Suprapubic skin (tissue), 4 donors: ENCODE data around the gene IGF2BP3.

Experiments
- CTCF ChIP-seq, 2 donors: fragments of 200-600 bp in 1 of 2; fragments of 450-650 bp in 1 of 2; sonication (generic) in 1 of 2; IDR thresholded peaks; one replicate each; pipeline ENCODE4 v1.5.1; 2016 to 2019; ENCODE audit warnings: antibody characterized with exemption in 2 of 2, mild to moderate bottlenecking in 1 of 2, moderate library complexity in 1 of 2
- EP300 ChIP-seq: sonication (generic); formaldehyde crosslinking; IDR thresholded peaks from one replicate; pipeline ENCODE4 v1.6.1; 2017; ENCODE audit warnings: antibody characterized with exemption
- POLR2A ChIP-seq, 2 donors: fragments of 450-650 bp; IDR thresholded peaks; one replicate each; pipeline ENCODE4 v1.6.1; 2017; ENCODE audit warnings: antibody characterized with exemption in 2 of 2, mild to moderate bottlenecking in 2 of 2, moderate library complexity in 2 of 2
- POLR2AphosphoS5 ChIP-seq, 3 donors: sonication (generic); formaldehyde crosslinking; IDR thresholded peaks; one replicate each; pipeline ENCODE4 v1.6.1; 2017; ENCODE audit warnings: antibody characterized with exemption in 3 of 3

GRCh38 chr7:23264916-23265458 lies 205.3 kb downstream of the IGF2BP3 start:
- TF ChIP-seq CTCF (IDR thresholded peaks at IDR 0.05) (no peak), POLR2A (IDR thresholded peaks at IDR 0.05) (no peak), EP300 (no peak), POLR2AphosphoS5 (IDR thresholded peaks at IDR 0.05) (no peak)
